Ectodermal cell (in vitro differentiated cells): ENCODE data around the gene LYPD1.

Experiments used
- H3K27ac ChIP-seq: 2 replicates; pipeline ENCODE4 v1.7.0; 2013; ENCODE audit warnings: mild to moderate bottlenecking, low read depth, low read length; ENCODE audit not compliant: insufficient read depth, poor library complexity, severe bottlenecking
- H3K27me3 ChIP-seq: 2 replicates; pipeline ENCODE4 v1.7.0; 2013; ENCODE audit warnings: mild to moderate bottlenecking, low read length; ENCODE audit not compliant: insufficient read depth, control insufficient read depth, poor library complexity, severe bottlenecking
- H3K36me3 ChIP-seq: one replicate; pipeline ENCODE4 v1.7.0; 2013; ENCODE audit warnings: low read length; ENCODE audit not compliant: control insufficient read depth, insufficient read depth
- H3K4me1 ChIP-seq: one replicate; pipeline ENCODE4 v1.7.0; 2013; ENCODE audit warnings: low read length; ENCODE audit not compliant: control insufficient read depth, insufficient read depth
- H3K4me3 ChIP-seq: 2 replicates; pipeline ENCODE4 v1.7.0; 2013; ENCODE audit warnings: low read depth, low read length, control low read depth; ENCODE audit not compliant: insufficient read depth
- H3K9me3 ChIP-seq: 2 replicates; pipeline ENCODE4 v1.7.0; 2013; ENCODE audit warnings: mild to moderate bottlenecking, low read length, moderate library complexity; ENCODE audit not compliant: control insufficient read depth
- WGBS, 2 experiments: methylation state at CpG; one replicate each; pipeline ENCODE4 v1.1.7; 2013; ENCODE audit warnings: missing lambda C conversion rate in 2 of 2; 5-methylcytosine and 5-hydroxymethylcytosine counted together

The LYPD1 gene

DNA sequence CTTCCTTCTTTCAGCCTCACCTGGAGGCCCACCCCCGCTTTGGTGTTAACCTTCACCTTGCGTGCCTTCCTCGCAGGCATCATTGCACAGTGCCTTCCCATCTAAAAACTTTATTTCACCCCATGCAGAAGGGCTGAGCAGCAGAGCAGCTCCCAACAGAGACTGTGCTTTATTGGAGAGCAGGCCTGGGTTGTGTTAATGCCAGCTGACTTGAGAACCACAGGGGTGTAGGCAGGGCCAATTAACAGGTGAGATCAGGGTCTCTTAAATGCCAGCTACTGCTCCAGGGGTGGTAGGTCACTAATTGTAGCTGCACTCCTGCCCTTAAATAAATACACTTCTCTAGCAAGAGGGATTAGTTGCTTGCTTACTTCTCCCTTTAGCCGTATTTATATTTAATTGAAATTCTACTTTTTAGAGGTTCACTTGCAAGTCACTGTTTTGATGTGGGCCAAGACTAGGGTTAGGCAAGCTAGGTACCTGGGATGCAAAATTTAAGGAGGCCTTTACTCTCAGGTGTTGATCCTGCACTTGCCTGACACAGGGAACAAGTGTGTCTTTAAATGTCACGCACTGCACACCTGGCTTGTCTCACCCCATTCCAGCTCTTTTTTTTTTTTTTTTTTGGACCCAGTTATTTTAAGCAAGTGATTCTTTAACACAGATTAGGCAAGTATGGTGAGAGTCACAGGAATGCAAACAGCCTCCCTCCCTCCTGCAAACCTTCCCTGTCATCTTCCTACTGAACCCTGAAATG, 54.5 kb downstream of the LYPD1 start:
- H3K27me3 ChIP-seq = no peaks in the 10 kb centered on the region
- no peaks in the 10 kb centered on the region for H3K36me3 ChIP-seq
- 88 to 94% methylated on average over 5 of the region's 5 CpGs for WGBS, 2 experiments
- H3K27ac ChIP-seq = no peak overlapping the region
- no peak overlapping the region for H3K4me3 ChIP-seq
- H3K9me3 ChIP-seq = no peaks in the 10 kb centered on the region
- no peaks in the 10 kb centered on the region for H3K4me1 ChIP-seq

DNA sequence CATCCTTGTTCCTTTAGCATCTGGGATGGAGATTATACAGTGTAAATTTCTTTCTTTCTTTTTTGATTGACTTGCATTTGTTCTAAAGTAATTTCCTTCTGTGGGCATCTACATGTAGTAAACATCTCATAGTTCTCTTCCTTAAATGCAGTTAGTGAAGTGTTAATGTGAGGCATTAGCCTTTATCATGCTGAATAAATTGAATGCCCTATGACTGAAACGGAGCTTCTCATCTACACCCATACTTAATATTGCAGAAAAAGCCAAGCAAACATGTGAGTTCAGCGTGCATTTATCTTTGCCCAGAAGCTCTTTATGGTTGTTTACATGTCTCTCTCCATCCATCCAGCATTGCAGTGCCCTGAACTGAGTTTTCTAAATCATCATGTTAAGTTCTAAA, 58.3 kb downstream of the LYPD1 start:
- Histone ChIP-seq H3K27ac (no peak overlapping the region), H3K9me3 (no peaks in the 10 kb centered on the region), H3K36me3 (no peaks in the 10 kb centered on the region), H3K4me1 (peaks cover 12% of the 10 kb centered on the region), H3K27me3 (no peaks in the 10 kb centered on the region), H3K4me3 (no peak overlapping the region)
- WGBS, 2 experiments = 88 to 90% methylated on average over 2 of the region's 2 CpGs

GRCh38 chr2:132609101-132609890, 60.7 kb downstream of the LYPD1 start:
- Histone ChIP-seq H3K27ac (no peak overlapping the region), H3K9me3 (no peaks in the 10 kb centered on the region), H3K4me3 (no peak overlapping the region), H3K27me3 (no peaks in the 10 kb centered on the region), H3K4me1 (peaks cover 12% of the 10 kb centered on the region), H3K36me3 (no peaks in the 10 kb centered on the region)
- 93 to 96% methylated on average over 8 of the region's 8 CpGs for WGBS, 2 experiments

DNA sequence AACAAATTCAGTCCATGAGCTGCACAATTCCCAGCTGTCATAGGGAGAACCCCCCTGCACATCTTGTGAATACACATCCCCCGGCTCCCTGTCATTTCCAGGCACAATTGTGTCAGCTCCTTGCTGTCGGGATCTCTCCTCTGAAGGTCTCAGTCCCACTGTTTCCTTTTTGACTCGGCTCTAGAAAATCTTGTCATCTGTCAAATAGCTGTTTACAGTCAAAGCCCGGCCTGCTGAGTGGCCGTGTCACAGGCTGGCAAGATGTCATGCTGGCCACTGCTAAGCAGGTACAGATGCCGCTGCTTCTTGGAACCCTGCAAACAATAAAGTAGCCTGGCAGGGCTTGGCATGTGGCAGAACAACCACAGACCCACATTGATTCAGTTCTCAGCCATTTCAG, 61.7 kb downstream of the LYPD1 start:
- H3K27ac ChIP-seq = no peak overlapping the region
- peaks cover 12% of the 10 kb centered on the region for H3K4me1 ChIP-seq
- no peaks in the 10 kb centered on the region for H3K36me3 ChIP-seq
- H3K27me3 ChIP-seq = no peaks in the 10 kb centered on the region
- H3K9me3 ChIP-seq = no peaks in the 10 kb centered on the region
- 39 to 48% methylated on average over 6 of the region's 6 CpGs for WGBS, 2 experiments
- H3K4me3 ChIP-seq = no peak overlapping the region

DNA sequence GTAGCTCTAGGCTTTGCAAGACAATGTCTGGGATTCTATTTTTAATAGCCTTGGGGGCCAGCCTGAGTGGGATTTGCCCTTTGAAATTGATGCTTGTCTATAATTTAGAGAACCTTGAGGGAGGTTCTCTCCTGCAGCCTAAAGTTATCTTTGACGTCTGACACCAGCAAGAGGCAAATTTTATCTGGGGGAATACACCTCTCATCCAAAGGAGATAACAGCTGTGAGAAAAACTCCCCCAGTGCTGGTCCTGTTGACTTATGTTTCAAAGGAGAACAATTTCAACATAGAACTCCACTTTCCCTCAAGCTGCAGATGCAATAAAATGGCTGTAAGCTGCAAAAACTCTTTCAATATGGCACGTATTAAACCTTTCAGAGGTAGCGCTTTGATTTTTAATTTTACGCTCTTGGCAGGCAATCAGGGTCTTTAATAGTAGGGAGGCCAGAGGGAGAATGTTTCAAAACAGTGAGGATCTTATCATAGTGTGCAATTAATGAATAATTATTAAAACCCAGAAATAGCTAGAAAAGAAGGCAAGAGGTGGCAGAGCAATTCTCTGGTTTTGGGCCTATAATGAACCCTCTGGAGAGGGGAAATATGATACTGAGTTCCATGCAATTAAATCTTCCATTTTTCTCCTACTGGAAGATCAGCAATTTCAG, 62.4 kb downstream of the LYPD1 start:
- Histone ChIP-seq H3K9me3 (no peaks in the 10 kb centered on the region), H3K36me3 (no peaks in the 10 kb centered on the region), H3K4me1 (peaks cover 12% of the 10 kb centered on the region), H3K27ac (no peak overlapping the region), H3K4me3 (no peak overlapping the region), H3K27me3 (no peaks in the 10 kb centered on the region)
- 88 to 90% methylated on average over 4 of the region's 4 CpGs for WGBS, 2 experiments

DNA sequence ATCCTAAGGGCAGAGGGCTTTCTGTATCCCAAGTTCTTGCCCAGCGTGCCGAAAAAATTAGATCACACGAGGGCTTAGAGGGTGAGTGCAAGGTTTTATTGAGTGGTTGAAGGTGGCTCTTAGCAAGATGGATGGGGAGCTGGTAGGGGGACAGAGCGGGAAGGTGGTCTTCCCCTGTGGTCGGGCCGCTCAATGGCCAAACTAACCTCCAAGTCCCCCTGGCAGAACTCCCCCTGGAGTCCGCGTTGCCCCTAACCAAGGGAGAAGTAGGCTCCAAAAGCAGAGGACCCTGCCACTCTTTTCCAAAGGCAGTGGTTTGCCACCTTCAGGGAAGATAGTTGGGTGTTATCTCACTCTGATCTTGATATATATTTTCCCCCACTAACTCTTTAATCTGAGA, 63.4 kb downstream of the LYPD1 start:
- Histone ChIP-seq H3K27me3 (no peaks in the 10 kb centered on the region), H3K9me3 (no peaks in the 10 kb centered on the region), H3K4me3 (no peak overlapping the region), H3K27ac (no peak overlapping the region), H3K4me1 (peaks cover 12% of the 10 kb centered on the region), H3K36me3 (no peaks in the 10 kb centered on the region)
- WGBS, 2 experiments = 92 to 98% methylated on average over 8 of the region's 8 CpGs

GRCh38 chr2:132605236-132606180, 64.5 kb downstream of the LYPD1 start:
- 68 to 70% methylated on average over 14 of the region's 14 CpGs for WGBS, 2 experiments
- H3K36me3 ChIP-seq = no peaks in the 10 kb centered on the region
- no peaks in the 10 kb centered on the region for H3K9me3 ChIP-seq
- H3K4me3 ChIP-seq = no peak overlapping the region
- no peak overlapping the region for H3K27ac ChIP-seq
- H3K27me3 ChIP-seq = no peaks in the 10 kb centered on the region
- H3K4me1 ChIP-seq = peaks cover 12% of the 10 kb centered on the region

DNA sequence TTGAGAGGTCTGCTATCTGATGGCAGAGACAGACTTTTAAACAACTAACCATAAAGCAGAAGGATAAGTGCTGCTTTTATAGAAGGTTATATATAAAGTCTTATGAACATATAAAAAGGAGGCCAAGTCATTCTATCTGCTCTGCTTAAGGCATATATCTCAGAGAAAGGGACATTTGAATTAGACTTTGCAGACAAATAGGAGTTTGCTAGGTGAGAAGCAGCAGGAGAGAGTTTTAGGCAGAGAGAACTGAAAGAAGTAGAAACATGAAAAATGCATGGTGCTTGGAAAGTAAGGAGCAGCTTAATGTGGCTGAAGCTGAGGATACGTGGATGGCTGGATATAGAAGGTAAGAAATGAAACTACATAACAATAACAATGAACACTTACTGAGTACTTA, 65.4 kb downstream of the LYPD1 start:
- no peaks in the 10 kb centered on the region for H3K27me3 ChIP-seq
- 100% methylated on average over 1 of the region's 1 CpG; no CpG with 5 or more reads in 1 of the 2 experiments for WGBS, 2 experiments
- no peaks in the 10 kb centered on the region for H3K9me3 ChIP-seq

DNA sequence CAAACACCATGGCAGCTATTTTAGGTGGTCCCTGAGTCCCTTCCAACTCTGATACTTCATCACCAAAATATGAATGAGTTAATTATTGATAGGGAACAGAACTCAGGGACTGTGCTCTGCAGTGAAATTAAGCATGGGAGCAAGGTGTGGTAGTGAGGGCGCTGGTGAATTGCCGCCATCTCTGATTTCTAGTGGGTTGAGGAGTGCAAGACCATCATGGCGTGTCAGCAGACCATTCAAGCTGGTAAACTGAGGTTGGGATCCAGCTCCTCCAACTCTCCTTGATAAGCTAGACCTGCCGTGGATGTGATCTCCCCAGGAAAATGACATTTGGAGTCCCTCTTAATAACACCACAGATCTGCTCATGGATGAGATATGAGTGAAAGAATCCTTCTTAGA, 70.4 kb downstream of the LYPD1 start:
- Histone ChIP-seq H3K4me1 (no peaks in the 10 kb centered on the region), H3K36me3 (no peaks in the 10 kb centered on the region), H3K27me3 (no peaks in the 10 kb centered on the region), H3K4me3 (no peak overlapping the region), H3K9me3 (no peaks in the 10 kb centered on the region), H3K27ac (no peak overlapping the region)
- 93 to 94% methylated on average over 4 of the region's 4 CpGs for WGBS, 2 experiments

More for the DNA sequence above, 65.4 kb downstream of the LYPD1 start:
- H3K27ac ChIP-seq = no peak overlapping the region
- H3K4me1 ChIP-seq = peaks cover 12% of the 10 kb centered on the region
- H3K36me3 ChIP-seq = no peaks in the 10 kb centered on the region
- H3K4me3 ChIP-seq = no peak overlapping the region
